Spleen (tissue), 11 donors: ENCODE results near the gene STAG1. TPM values are rescaled to one million over a fixed set of nuclear protein-coding genes. Genes with fewer than 3 reads are reported as not detected.

Experiments
- DNase-seq: peaks from one replicate; pipeline ENCODE4 v3.0.0-alpha.2; 2020
- H3K27ac ChIP-seq, 8 donors: fragments of 200-600 bp; sonication (generic) in 7 of 8; 1 replicate in 4 of 8; 2 replicates in 4 of 8; pipeline versions ENCODE4 v1.5.0 to v1.8.0; 2016 to 2021; ENCODE audit warnings: inconsistent platforms in 4 of 8, mild to moderate bottlenecking in 4 of 8, moderate library complexity in 1 of 8
- H3K27me3 ChIP-seq, 7 donors: fragments of 200-600 bp; sonication (generic) in 6 of 7; replicated peaks in 1 of 7; 1 replicate in 4 of 7; 2 replicates in 3 of 7; pipeline versions ENCODE4 v1.5.0 to v1.8.0; 2016 to 2021; ENCODE audit warnings: inconsistent platforms in 3 of 7, mild to moderate bottlenecking in 1 of 7
- H3K36me3 ChIP-seq, 6 donors: fragments of 200-600 bp; sonication (generic) in 5 of 6; 1 replicate in 4 of 6; 2 replicates in 2 of 6; pipeline versions ENCODE4 v1.5.0 to v1.8.0; 2016 to 2021; ENCODE audit warnings: inconsistent platforms in 2 of 6
- H3K4me1 ChIP-seq, 6 donors: fragments of 200-600 bp; sonication (generic) in 5 of 6; 1 replicate in 3 of 6; 2 replicates in 3 of 6; pipeline versions ENCODE4 v1.5.0 to v1.8.0; 2016 to 2021; ENCODE audit warnings: inconsistent platforms in 3 of 6
- H3K4me3 ChIP-seq, 8 donors: fragments of 200-600 bp; sonication (generic) in 7 of 8; 1 replicate in 4 of 8; 2 replicates in 4 of 8; pipeline versions ENCODE4 v1.5.0 to v1.8.0; 2016 to 2021; ENCODE audit warnings: inconsistent platforms in 4 of 8, mild to moderate bottlenecking in 4 of 8, moderate library complexity in 2 of 8
- H3K9me3 ChIP-seq, 8 donors: fragments of 200-600 bp; sonication (generic) in 7 of 8; 1 replicate in 4 of 8; 2 replicates in 4 of 8; pipeline versions ENCODE4 v1.5.0 to v1.8.0; 2016 to 2021; ENCODE audit warnings: inconsistent platforms in 4 of 8
- CTCF ChIP-seq, 11 experiments: fragments of 200-600 bp in 7 of 11; fragments of 450-650 bp in 4 of 11; sonication (generic) in 4 of 11; IDR thresholded peaks in 8 of 11; conservative IDR thresholded peaks in 3 of 11; 1 replicate in 7 of 11; 2 replicates in 4 of 11; pipeline versions ENCODE4 v1.4.0 to v1.8.0; 2016 to 2021; ENCODE audit warnings: antibody characterized with exemption in 11 of 11, inconsistent platforms in 4 of 11, mild to moderate bottlenecking in 1 of 11
- POLR2A ChIP-seq, 3 donors: fragments of 450-650 bp; IDR thresholded peaks; one replicate each; pipeline ENCODE4 v1.5.1; 2017; ENCODE audit warnings: antibody characterized with exemption in 3 of 3, mild to moderate bottlenecking in 1 of 3
- POLR2AphosphoS5 ChIP-seq, 3 donors: sonication (generic); formaldehyde crosslinking; IDR thresholded peaks; one replicate each; pipeline ENCODE4 v1.5.1; 2017; ENCODE audit warnings: antibody characterized with exemption in 3 of 3
- WGBS, 5 donors: extraction: QIAGEN DNeasy Blood & Tissue Kit in 3 of 5; methylation state at CpG; one replicate each; pipeline versions ENCODE4 v1.1.5 to v1.1.7; 2013 to 2018; 5-methylcytosine and 5-hydroxymethylcytosine counted together
- intact Hi-C: fragments of 100-400 bp; cut with DNase I; formaldehyde crosslinking; loops from one replicate; pipeline ENCODE4 v1.15.0; 2023; ENCODE audit warnings: low total_unique reads
- polyA plus RNA-seq, 3 donors: library from polyadenylated mRNA; stranded (reverse); fragments of 200-250 nt; gene quantifications; one replicate each; pipeline ENCODE4 v1.2.1, GENCODE V29; 2013
- total RNA-seq, 7 donors: library from RNA; depleted of rRNA in 3 of 7; stranded (reverse); fragments of >200 nt in 3 of 7; fragmentation: NEBNext Ultra II Directional in 4 of 7; extraction: Animal tissue kit (Norgen Biotek cat#: 25700) in 4 of 7; gene quantifications; one replicate each; pipeline versions ENCODE4 v1.1.0 to v1.2.1, GENCODE V29; 2016 to 2021
- donor health status: healthy with polysubstance abuse.
- donor health status: DM: no; HTN: no; CAD: no; lungs with moderate emphysema.
- donor health status: DM: no; HTN: no; CAD: no.
- donor health status: Bipolar disorder and iron deficiency.
- donor health status: healthy.
- donor health status: DM: no; HTN: no; CAD: no.
- donor health status: DM: yes; HTN: yes; CAD: no.

STAG1 gene
- total and polyA plus RNA-seq, 10 donors, result 7.2 to 61.6 (median 47.3) TPM

GRCh38 chr3:136464502-136464901, 287.7 kb downstream of the STAG1 start:
- Histone ChIP-seq H3K27ac (no peak overlapping the region), H3K4me3 (no peak overlapping the region), H3K9me3 (peaks cover 0 to 36% (median 8%) of the 10 kb centered on the region in 8 donors), H3K27me3 (no peaks in the 10 kb centered on the region), H3K36me3 (peaks cover 0 to 62% (median 21%) of the 10 kb centered on the region in 6 donors), H3K4me1 (no peaks in the 10 kb centered on the region)
- 87 to 95% (median 90%) methylated on average over 2 of the region's 2 CpGs for WGBS, 5 donors
- no peak for DNase-seq
- intact Hi-C loops, result no loop called here
- TF ChIP-seq CTCF (IDR thresholded peaks at IDR 0.05 in 8 of 11, conservative IDR thresholded peaks at IDR 0.05 in 3 of 11), result no peak

- peaks cover 2 to 73% (median 23%) of the 10 kb centered on the region in 6 donors for H3K36me3 ChIP-seq
- H3K27ac ChIP-seq, result no peak overlapping the region
- no peak overlapping the region for H3K4me3 ChIP-seq
- no peaks in the 10 kb centered on the region for H3K27me3 ChIP-seq
- no peaks in the 10 kb centered on the region for H3K4me1 ChIP-seq
- intact Hi-C loops, result no loop called here
- DNase-seq, result no peak
- TF ChIP-seq CTCF (IDR thresholded peaks at IDR 0.05 in 8 of 11, conservative IDR thresholded peaks at IDR 0.05 in 3 of 11) (no peak), POLR2A (IDR thresholded peaks at IDR 0.05) (no peak), POLR2AphosphoS5 (IDR thresholded peaks at IDR 0.05) (no peak)
- H3K9me3 ChIP-seq, result peaks cover 2 to 46% (median 19%) of the 10 kb centered on the region in 8 donors
Measured at GRCh38 chr3:136463170-136463569, 289.0 kb downstream of the STAG1 start.

GRCh38 chr3:136457793-136458192, 294.4 kb downstream of the STAG1 start:
- Histone ChIP-seq H3K36me3 (peaks cover 5 to 96% (median 37%) of the 10 kb centered on the region in 6 donors), H3K27ac (no peak overlapping the region), H3K4me3 (no peak overlapping the region), H3K4me1 (no peaks in the 10 kb centered on the region), H3K27me3 (no peaks in the 10 kb centered on the region), H3K9me3 (peaks cover 19 to 74% (median 48%) of the 10 kb centered on the region in 8 donors)
- intact Hi-C loops, result no loop called here
- DNase-seq, result no peak
- WGBS, 5 donors, result 93 to 100% (median 100%) methylated on average over 2 of the region's 2 CpGs
- TF ChIP-seq POLR2AphosphoS5 (IDR thresholded peaks at IDR 0.05), result no peak
- no peak for TF ChIP-seq CTCF (IDR thresholded peaks at IDR 0.05 in 8 of 11, conservative IDR thresholded peaks at IDR 0.05 in 3 of 11)
- TF ChIP-seq POLR2A (IDR thresholded peaks at IDR 0.05), result no peak

GRCh38 chr3:136456196-136456595, 296.0 kb downstream of the STAG1 start:
- peaks cover 8 to 96% (median 37%) of the 10 kb centered on the region in 6 donors for H3K36me3 ChIP-seq
- no peak for TF ChIP-seq POLR2A (IDR thresholded peaks at IDR 0.05)
- TF ChIP-seq CTCF (IDR thresholded peaks at IDR 0.05 in 8 of 11, conservative IDR thresholded peaks at IDR 0.05 in 3 of 11), result no peak
- TF ChIP-seq POLR2AphosphoS5 (IDR thresholded peaks at IDR 0.05), result no peak
- no peak for DNase-seq
- H3K4me1 ChIP-seq, result no peaks in the 10 kb centered on the region
- peaks cover 19 to 67% (median 48%) of the 10 kb centered on the region in 8 donors for H3K9me3 ChIP-seq
- intact Hi-C loops, result no loop called here
- 96 to 99% (median 97%) methylated on average over 2 of the region's 2 CpGs for WGBS, 5 donors
- no peak overlapping the region for H3K27ac ChIP-seq
- H3K27me3 ChIP-seq, result no peaks in the 10 kb centered on the region
- H3K4me3 ChIP-seq, result no peak overlapping the region
